Neural crest cell (in vitro differentiated cells): Measurements from ENCODE around the gene IL1RL2. TPM values are rescaled to one million over a fixed set of nuclear protein-coding genes. Genes with fewer than 3 reads are reported as not detected.

ENCODE experiments used
- DNase-seq: peaks from one replicate; pipeline ENCODE4 v3.0.0; 2021; ENCODE audit warnings: low read depth, mixed read lengths, low spot score
- H3K27ac Mint-ChIP-seq: one replicate; pipeline ENCODE4 v1.8.0; 2021; ENCODE audit warnings: mild to moderate bottlenecking, mixed read lengths; ENCODE audit not compliant: unreplicated experiment
- H3K27me3 Mint-ChIP-seq: 2 replicates; pipeline ENCODE4 v1.8.0; 2021; ENCODE audit warnings: low read depth, mild to moderate bottlenecking, mixed read lengths
- H3K36me3 Mint-ChIP-seq: 2 replicates; pipeline ENCODE4 v1.8.0; 2021; ENCODE audit warnings: low read depth, mild to moderate bottlenecking, mixed read lengths
- H3K4me1 Mint-ChIP-seq: 2 replicates; pipeline ENCODE4 v1.8.0; 2021; ENCODE audit warnings: mixed read lengths
- H3K4me3 Mint-ChIP-seq: one replicate; pipeline ENCODE4 v1.8.0; 2021; ENCODE audit warnings: mild to moderate bottlenecking, mixed read lengths
- H3K9me3 Mint-ChIP-seq: 2 replicates; pipeline ENCODE4 v1.8.0; 2021; ENCODE audit warnings: mixed read lengths
- total RNA-seq: library from RNA; stranded (reverse); gene quantifications from 2 replicates; pipeline ENCODE4 v1.2.1, GENCODE V29; 2021
- TF ChIP-seq, protein P1 (sequence below): fragments of 200-600 bp; sonication (generic); conservative IDR thresholded peaks from 2 replicates; pipeline ENCODE4 v1.5.0; 2021; ENCODE audit warnings: antibody characterized with exemption, mild to moderate bottlenecking

IL1RL2 gene
- total RNA-seq, 1 donor from 2014 or later: not detected

GRCh38 chr2:102258025-102258385, 71.2 kb downstream of the IL1RL2 start:
- no peak overlapping the region for H3K27ac Mint-ChIP-seq
- no peaks in the 10 kb centered on the region for H3K4me1 Mint-ChIP-seq
- TF ChIP-seq, protein P1, sequence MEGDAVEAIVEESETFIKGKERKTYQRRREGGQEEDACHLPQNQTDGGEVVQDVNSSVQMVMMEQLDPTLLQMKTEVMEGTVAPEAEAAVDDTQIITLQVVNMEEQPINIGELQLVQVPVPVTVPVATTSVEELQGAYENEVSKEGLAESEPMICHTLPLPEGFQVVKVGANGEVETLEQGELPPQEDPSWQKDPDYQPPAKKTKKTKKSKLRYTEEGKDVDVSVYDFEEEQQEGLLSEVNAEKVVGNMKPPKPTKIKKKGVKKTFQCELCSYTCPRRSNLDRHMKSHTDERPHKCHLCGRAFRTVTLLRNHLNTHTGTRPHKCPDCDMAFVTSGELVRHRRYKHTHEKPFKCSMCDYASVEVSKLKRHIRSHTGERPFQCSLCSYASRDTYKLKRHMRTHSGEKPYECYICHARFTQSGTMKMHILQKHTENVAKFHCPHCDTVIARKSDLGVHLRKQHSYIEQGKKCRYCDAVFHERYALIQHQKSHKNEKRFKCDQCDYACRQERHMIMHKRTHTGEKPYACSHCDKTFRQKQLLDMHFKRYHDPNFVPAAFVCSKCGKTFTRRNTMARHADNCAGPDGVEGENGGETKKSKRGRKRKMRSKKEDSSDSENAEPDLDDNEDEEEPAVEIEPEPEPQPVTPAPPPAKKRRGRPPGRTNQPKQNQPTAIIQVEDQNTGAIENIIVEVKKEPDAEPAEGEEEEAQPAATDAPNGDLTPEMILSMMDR: no peak
- DNase-seq: no peak
- peaks cover 27% of the 10 kb centered on the region for H3K27me3 Mint-ChIP-seq
- peaks cover 2% of the 10 kb centered on the region for H3K9me3 Mint-ChIP-seq
- H3K4me3 Mint-ChIP-seq: no peak overlapping the region
- no peaks in the 10 kb centered on the region for H3K36me3 Mint-ChIP-seq

GRCh38 chr2:102258386-102259074, 71.7 kb downstream of the IL1RL2 start:
- DNase-seq: no peak
- Mint-ChIP-seq H3K4me1 (no peaks in the 10 kb centered on the region), H3K36me3 (no peaks in the 10 kb centered on the region), H3K27me3 (peaks cover 21% of the 10 kb centered on the region), H3K4me3 (no peak overlapping the region), H3K27ac (no peak overlapping the region), H3K9me3 (peaks cover 2% of the 10 kb centered on the region)
- TF ChIP-seq, protein P1: no peak

GRCh38 chr2:102261467-102262135, 74.8 kb downstream of the IL1RL2 start:
- Mint-ChIP-seq H3K4me1 (no peaks in the 10 kb centered on the region), H3K27me3 (peaks cover 16% of the 10 kb centered on the region), H3K9me3 (peaks cover 2% of the 10 kb centered on the region), H3K27ac (no peak overlapping the region), H3K36me3 (no peaks in the 10 kb centered on the region), H3K4me3 (no peak overlapping the region)
- DNase-seq: no peak
- TF ChIP-seq, protein P1: no peak

DNA sequence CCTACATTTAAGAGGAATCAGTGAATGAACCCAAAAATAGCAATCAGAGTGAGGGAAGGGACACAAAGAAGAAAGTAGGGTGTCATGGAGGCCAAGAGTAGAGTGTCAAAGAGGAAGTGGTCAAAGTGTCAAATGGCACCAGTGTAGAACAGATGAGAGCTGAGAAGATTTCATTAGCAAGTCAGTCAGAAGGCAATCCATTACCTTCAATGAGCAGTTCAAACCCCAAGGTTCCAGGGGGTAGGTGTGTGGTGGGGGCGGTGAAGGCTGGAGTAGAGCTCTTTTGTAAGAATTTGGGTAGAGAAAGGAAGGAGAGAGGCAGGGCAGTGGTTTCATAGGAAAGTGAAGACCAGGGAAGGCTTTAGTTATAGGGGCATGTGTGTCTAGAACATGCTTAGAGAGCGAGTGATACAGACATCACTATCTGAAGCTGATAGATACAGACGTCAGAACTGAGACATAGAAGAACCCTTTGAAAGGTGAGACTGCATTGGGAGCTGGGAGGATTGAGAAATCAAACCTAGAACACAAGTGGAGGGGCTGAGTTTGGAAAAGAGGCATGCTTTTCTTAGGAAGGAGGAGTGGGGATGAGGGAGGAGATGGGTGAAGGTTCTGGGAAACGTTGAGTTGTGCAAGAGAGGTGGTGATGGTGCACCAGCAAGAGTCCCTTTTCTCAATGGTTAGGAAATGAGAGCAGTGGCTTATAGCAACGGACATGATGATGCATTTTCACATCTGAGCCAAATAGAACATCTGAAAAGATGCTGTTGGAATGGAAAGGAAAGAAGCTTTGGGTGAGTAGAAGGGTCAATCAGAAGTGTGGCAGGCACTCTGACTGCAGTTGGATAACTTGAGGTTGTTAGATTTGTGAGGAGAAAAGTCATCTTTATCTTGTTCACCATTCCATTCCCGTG, 75.7 kb downstream of the IL1RL2 start:
- no peaks in the 10 kb centered on the region for H3K4me1 Mint-ChIP-seq
- no peak overlapping the region for H3K4me3 Mint-ChIP-seq
- TF ChIP-seq, protein P1: no peak
- no peak for DNase-seq
- no peak overlapping the region for H3K27ac Mint-ChIP-seq
- H3K27me3 Mint-ChIP-seq: peaks cover 11% of the 10 kb centered on the region
- H3K36me3 Mint-ChIP-seq: no peaks in the 10 kb centered on the region
- H3K9me3 Mint-ChIP-seq: peaks cover 2% of the 10 kb centered on the region

DNA sequence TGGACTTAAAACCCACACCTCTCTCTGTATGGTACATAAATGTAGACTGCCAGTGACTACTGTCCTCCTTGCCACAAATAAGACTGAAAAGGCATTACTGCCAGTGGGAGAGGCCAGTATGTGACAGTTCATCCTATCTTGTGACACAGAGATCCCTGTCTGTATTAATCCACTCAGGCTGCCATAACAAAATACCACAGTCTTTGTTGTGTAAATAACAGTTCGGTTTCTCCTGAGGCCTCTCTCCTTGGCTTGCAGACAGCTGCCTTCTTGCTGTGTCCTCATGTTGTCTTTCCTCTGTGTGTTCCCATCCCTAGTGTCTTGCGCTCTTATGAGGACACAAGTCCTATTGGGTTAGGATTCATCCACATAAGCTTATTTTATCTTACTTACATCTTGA, 78.1 kb downstream of the IL1RL2 start:
- no peak for DNase-seq
- Mint-ChIP-seq H3K27ac (no peak overlapping the region), H3K4me3 (no peak overlapping the region), H3K36me3 (no peaks in the 10 kb centered on the region), H3K4me1 (no peaks in the 10 kb centered on the region), H3K9me3 (peaks cover 2% of the 10 kb centered on the region), H3K27me3 (peaks cover 8% of the 10 kb centered on the region)
- TF ChIP-seq, protein P1: no peak
